WTC11 (cell line): ENCODE results near the gene GATA6. TPM values are rescaled to one million over a fixed set of nuclear protein-coding genes. Genes with fewer than 3 reads are reported as not detected.

Source experiments
- ATAC-seq: fragments of 200-7000 bp; cut with Tn5 transposase; 2 replicates; pipeline ENCODE4 v1.10.0; 2021; ENCODE audit warnings: mild to moderate bottlenecking, moderate library complexity
- CTCF ChIA-PET: fragments of 300-600 bp; sonication (Branson Sonifier 250); formaldehyde crosslinking; loops from one replicate; lab custom pipeline; 2021; ENCODE audit warnings: antibody characterized with exemption; lab: Charles Lee
- POLR2A ChIA-PET: fragments of 350-600 bp; sonication (Branson Sonifier 250); formaldehyde crosslinking; loops from one replicate; lab custom pipeline; 2021; ENCODE audit warnings: antibody characterized with exemption; lab: Charles Lee
- DNase-seq: peaks from one replicate; pipeline ENCODE4 v3.0.0; 2021; ENCODE audit warnings: low spot score
- H3K27ac Mint-ChIP-seq: 2 replicates; pipeline ENCODE4 v1.8.0; 2021; ENCODE audit warnings: mixed read lengths
- H3K27me3 Mint-ChIP-seq: 2 replicates; pipeline ENCODE4 v1.8.0; 2021; ENCODE audit warnings: low read depth, mild to moderate bottlenecking, moderate library complexity, mixed read lengths
- H3K36me3 Mint-ChIP-seq: 2 replicates; pipeline ENCODE4 v1.8.0; 2021; ENCODE audit warnings: mixed read lengths
- H3K4me1 Mint-ChIP-seq: 2 replicates; pipeline ENCODE4 v1.8.0; 2022; ENCODE audit warnings: mixed read lengths
- H3K4me3 Mint-ChIP-seq: 2 replicates; pipeline ENCODE4 v1.8.0; 2021; ENCODE audit warnings: mild to moderate bottlenecking, moderate library complexity, mixed read lengths
- H3K9me3 Mint-ChIP-seq: 2 replicates; pipeline ENCODE4 v1.8.0; 2021; ENCODE audit warnings: mixed read lengths
- AFF4 ChIP-seq: sonication (generic); formaldehyde crosslinking; IDR thresholded peaks from 2 replicates; pipeline ENCODE4 v1.8.1; 2023; ENCODE audit warnings: mild to moderate bottlenecking, missing genetic modification reagents, borderline replicate concordance
- ATF1 ChIP-seq: sonication (generic); formaldehyde crosslinking; IDR thresholded peaks from 2 replicates; pipeline ENCODE4 v1.8.1; 2023; ENCODE audit warnings: mild to moderate bottlenecking, moderate library complexity, missing genetic modification reagents
- CTCF ChIP-seq: fragments of 200-600 bp; IDR thresholded peaks from 2 replicates; pipeline ENCODE4 v1.8.0; 2022; ENCODE audit warnings: antibody characterized with exemption
- E2F4 ChIP-seq: sonication (generic); formaldehyde crosslinking; IDR thresholded peaks from 2 replicates; pipeline ENCODE4 v1.8.1; 2022; ENCODE audit warnings: low read depth, mild to moderate bottlenecking, moderate library complexity, missing genetic modification reagents, borderline replicate concordance
- EMX1 ChIP-seq: fragments of 250-450 bp; sonication (Bioruptor Pico); IDR thresholded peaks from 2 replicates; pipeline ENCODE4 v1.8.0; 2021; ENCODE audit warnings: mild to moderate bottlenecking
- ESRRA ChIP-seq: sonication (generic); formaldehyde crosslinking; IDR thresholded peaks from 2 replicates; pipeline ENCODE4 v1.8.1; 2022; ENCODE audit warnings: mild to moderate bottlenecking, missing genetic modification reagents, borderline replicate concordance
- ETV6 ChIP-seq: sonication (generic); formaldehyde crosslinking; IDR thresholded peaks from 2 replicates; pipeline ENCODE4 v1.8.1; 2022; ENCODE audit warnings: mild to moderate bottlenecking, missing genetic modification reagents
- GABPB1 ChIP-seq: sonication (generic); formaldehyde crosslinking; IDR thresholded peaks from 2 replicates; pipeline ENCODE4 v1.8.1; 2023; ENCODE audit warnings: mild to moderate bottlenecking, missing genetic modification reagents
- HMGA2 ChIP-seq: fragments of 250-450 bp; sonication (Bioruptor Pico); IDR thresholded peaks from 2 replicates; pipeline ENCODE4 v1.4.0; 2021; ENCODE audit warnings: mild to moderate bottlenecking, moderate library complexity
- IRF1 ChIP-seq: sonication (generic); formaldehyde crosslinking; IDR thresholded peaks from 2 replicates; pipeline ENCODE4 v1.8.0; 2023; ENCODE audit warnings: missing genetic modification reagents
- JUN ChIP-seq: sonication (generic); formaldehyde crosslinking; IDR thresholded peaks from 2 replicates; pipeline ENCODE4 v1.8.0; 2023; ENCODE audit warnings: mild to moderate bottlenecking, missing genetic modification reagents
- NFE2L1 ChIP-seq: sonication (generic); formaldehyde crosslinking; IDR thresholded peaks from 2 replicates; pipeline ENCODE4 v1.8.1; 2023; ENCODE audit warnings: missing genetic modification reagents
- NFYB ChIP-seq: sonication (generic); formaldehyde crosslinking; conservative IDR thresholded peaks from 2 replicates; pipeline ENCODE4 v1.8.0; 2022; ENCODE audit warnings: low read depth, missing genetic modification reagents
- NR1H2 ChIP-seq: sonication (generic); formaldehyde crosslinking; IDR thresholded peaks from 2 replicates; pipeline ENCODE4 v1.9.0; 2021; ENCODE audit warnings: mild to moderate bottlenecking, moderate library complexity, missing genetic modification reagents
- OVOL2 ChIP-seq: fragments of 250-450 bp; sonication (Bioruptor Pico); IDR thresholded peaks from 2 replicates; pipeline ENCODE4 v1.9.0; 2021; ENCODE audit warnings: mild to moderate bottlenecking, borderline replicate concordance
- RORB ChIP-seq: fragments of 250-450 bp; sonication (Bioruptor Pico); IDR thresholded peaks from 2 replicates; pipeline ENCODE4 v1.9.0; 2021; ENCODE audit warnings: mild to moderate bottlenecking
- SMAD4 ChIP-seq: sonication (generic); formaldehyde crosslinking; IDR thresholded peaks from 2 replicates; pipeline ENCODE4 v1.8.0; 2022; ENCODE audit warnings: mild to moderate bottlenecking, missing genetic modification reagents
- STAT6 ChIP-seq: sonication (generic); formaldehyde crosslinking; conservative IDR thresholded peaks from 2 replicates; pipeline ENCODE4 v1.8.1; 2023; ENCODE audit warnings: mild to moderate bottlenecking, low read depth, missing genetic modification reagents, moderate library complexity
- TP53 ChIP-seq: sonication (generic); formaldehyde crosslinking; IDR thresholded peaks from 2 replicates; pipeline ENCODE4 v1.8.1; 2023; ENCODE audit warnings: mild to moderate bottlenecking, missing genetic modification reagents
- ZMAT4 ChIP-seq: fragments of 250-450 bp; sonication (Bioruptor Pico); IDR thresholded peaks from 2 replicates; pipeline ENCODE4 v1.9.0; 2021; ENCODE audit warnings: mild to moderate bottlenecking
- ZNF138 ChIP-seq: sonication (generic); formaldehyde crosslinking; conservative IDR thresholded peaks from 2 replicates; pipeline ENCODE4 v1.8.1; 2022; ENCODE audit warnings: mild to moderate bottlenecking, moderate library complexity, missing genetic modification reagents
- ZNF317 ChIP-seq: sonication (generic); formaldehyde crosslinking; IDR thresholded peaks from 2 replicates; pipeline ENCODE4 v1.8.1; 2023; ENCODE audit warnings: low read depth, mild to moderate bottlenecking, moderate library complexity, missing genetic modification reagents, borderline replicate concordance
- ZNF416 ChIP-seq: fragments of 250-450 bp; sonication (Bioruptor Pico); IDR thresholded peaks from 2 replicates; pipeline ENCODE4 v1.9.0; 2021; ENCODE audit warnings: mild to moderate bottlenecking, inconsistent platforms
- total RNA-seq: library from RNA; stranded (reverse); gene quantifications from 3 replicates; pipeline ENCODE4 v1.2.3, GENCODE V29; 2021

Gene GATA6
- total RNA-seq, 1 experiment from 2014 or later = 0.15 TPM

GRCh38 chr18:22241921-22242361 is 72.6 kb downstream of the GATA6 start (continued):
- TF ChIP-seq STAT6 (CRISPR knock-in tag) (no peak), GABPB1 (CRISPR knock-in tag) (no peak), ESRRA (CRISPR knock-in tag) (no peak)
- TF ChIP-seq, all 79 proteins: peak for 0

GRCh38 chr18:22243513-22243912 is 74.1 kb downstream of the GATA6 start:
- Mint-ChIP-seq H3K27ac (no peak overlapping the region), H3K4me1 (peaks cover 6% of the 10 kb centered on the region), H3K36me3 (no peaks in the 10 kb centered on the region), H3K4me3 (no peak overlapping the region), H3K27me3 (no peaks in the 10 kb centered on the region; the same call in 1 of the 2 replicates), H3K9me3 (no peaks in the 10 kb centered on the region)
- no peak for ATAC-seq
- TF ChIP-seq JUN (no peak), NR1H2 (CRISPR knock-in tag) (no peak), HMGA2 (CRISPR knock-in tag) (no peak), RORB (CRISPR knock-in tag) (no peak), EMX1 (CRISPR knock-in tag) (no peak), ZNF416 (CRISPR knock-in tag) (no peak)
- POLR2A ChIA-PET = interaction anchor here (0.5 kb wide), 1 partner anchor 116 kb away, joined by 3 read pairs; no protein-coding TSS in a partner anchor
- no peak for DNase-seq
- CTCF ChIA-PET = interaction anchor here (0.9 to 1.9 kb wide), 2 partner anchors 23 to 24 kb away, joined by 3 to 5 read pairs; no protein-coding TSS in a partner anchor

- H3K27me3 Mint-ChIP-seq = no peaks in the 10 kb centered on the region; the same call in 1 of the 2 replicates
- H3K4me1 Mint-ChIP-seq = peaks cover 5% of the 10 kb centered on the region; the same call in 1 of the 2 replicates
- no peak for TF ChIP-seq ESRRA (CRISPR knock-in tag)
- no peak for TF ChIP-seq ETV6 (CRISPR knock-in tag)
- TF ChIP-seq ZNF317 = no peak
- no peak for TF ChIP-seq NFE2L1
- TF ChIP-seq ATF1 (CRISPR knock-in tag) = no peak
- TF ChIP-seq ZNF138 (CRISPR knock-in tag) = no peak
- no peak for TF ChIP-seq E2F4
- TF ChIP-seq OVOL2 = no peak
- TF ChIP-seq TP53 (CRISPR knock-in tag) = no peak
- TF ChIP-seq CTCF = no peak
- TF ChIP-seq HMGA2 (CRISPR knock-in tag) = no peak
- no peak for TF ChIP-seq JUN
- no peak for TF ChIP-seq ZMAT4
- TF ChIP-seq AFF4 = no peak
- TF ChIP-seq NFYB (CRISPR knock-in tag) = no peak
- TF ChIP-seq IRF1 (CRISPR knock-in tag) = no peak
- no peak for TF ChIP-seq GABPB1 (CRISPR knock-in tag)
- no peak for TF ChIP-seq SMAD4 (CRISPR knock-in tag)
- H3K9me3 Mint-ChIP-seq = no peaks in the 10 kb centered on the region
- H3K4me3 Mint-ChIP-seq = no peak overlapping the region
- ChIA-PET POLR2A (no interaction called here), CTCF (no interaction called here)
- ATAC-seq = no peak
- no peak for DNase-seq
- H3K27ac Mint-ChIP-seq = no peak overlapping the region
- H3K36me3 Mint-ChIP-seq = no peaks in the 10 kb centered on the region
Measured at GRCh38 chr18:22250026-22250425, 80.6 kb downstream of the GATA6 start.
